Activated T-helper 9 cell treated with anti-CD3 and anti-CD28 coated beads, Interleukin-2, amount 50 U/mL, for 16 hours (primary cell): Measurements from ENCODE around the gene GTF2IRD1.
"Not testable (repeated sequence)": the region's sequence is repeated elsewhere in the genome, so short reads cannot be mapped to it uniquely, and the experiment has no call there.

Experiments
- DNase-seq: peaks from one replicate; pipeline ENCODE4 v3.0.0-alpha.2; 2020; ENCODE audit warnings: low read depth

GTF2IRD1 gene

GRCh38 chr7:74563639-74564038 lies 109.9 kb downstream of the GTF2IRD1 start:
- DNase-seq: not testable (repeated sequence)

- DNase-seq: no peak
These were observed 113.6 kb downstream of the GTF2IRD1 start for GRCh38 chr7:74567318-74567668.

DNA sequence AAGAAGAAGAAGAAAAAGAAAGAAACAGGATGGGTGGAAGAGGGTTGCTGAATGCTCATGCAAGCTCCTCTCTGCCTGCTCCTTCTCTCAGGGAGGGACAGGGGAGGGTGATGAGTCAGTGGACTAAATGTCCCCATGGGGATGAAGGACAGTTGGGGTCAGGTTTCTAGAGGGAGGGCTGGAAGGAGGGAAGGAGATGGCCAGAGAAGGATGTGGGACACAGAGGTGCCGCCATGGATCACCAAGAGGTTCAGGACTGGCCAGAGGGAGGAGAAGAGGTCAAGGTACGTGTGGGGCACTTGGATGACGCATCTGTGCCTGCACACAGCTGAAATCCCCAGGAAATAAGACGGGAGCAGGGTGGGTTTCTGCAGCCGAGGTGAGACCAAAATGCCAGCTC lies 115.0 kb downstream of the GTF2IRD1 start:
- DNase-seq: no peak

- peak; percentile 6 for DNase-seq
These were observed 115.9 kb downstream of the GTF2IRD1 start for GRCh38 chr7:74569501-74570075.

DNA sequence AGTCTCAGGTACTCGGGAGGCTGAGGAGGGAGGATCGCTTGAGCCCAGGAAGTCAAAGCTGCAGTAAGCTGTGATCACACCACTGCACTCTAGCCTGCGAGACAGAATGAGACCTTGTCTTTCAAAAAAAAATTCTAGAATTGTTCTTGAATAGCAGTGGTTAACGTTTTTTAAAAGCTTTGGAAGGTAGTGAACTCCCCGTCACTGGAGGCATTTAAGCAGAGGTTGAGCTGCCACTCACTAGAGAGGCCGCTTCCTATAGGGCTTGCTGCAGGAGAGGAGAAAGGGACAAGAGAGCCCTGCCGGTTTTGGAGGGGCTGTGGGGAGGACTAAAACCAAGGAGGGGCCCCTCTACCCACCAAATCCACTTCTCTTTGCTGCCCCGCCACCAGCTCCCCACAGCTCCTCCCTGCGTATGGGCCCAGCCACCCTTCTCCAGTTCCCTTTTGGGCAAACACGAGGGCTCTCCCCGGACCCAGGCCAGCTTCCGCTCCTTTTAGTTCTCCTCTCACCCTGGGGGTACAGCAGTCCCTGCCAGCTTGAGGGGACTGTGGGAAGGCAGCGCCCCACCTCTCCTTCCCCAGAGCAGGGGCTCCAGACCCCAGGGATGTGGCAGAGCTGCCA lies 116.9 kb downstream of the GTF2IRD1 start:
- no peak for DNase-seq

DNA sequence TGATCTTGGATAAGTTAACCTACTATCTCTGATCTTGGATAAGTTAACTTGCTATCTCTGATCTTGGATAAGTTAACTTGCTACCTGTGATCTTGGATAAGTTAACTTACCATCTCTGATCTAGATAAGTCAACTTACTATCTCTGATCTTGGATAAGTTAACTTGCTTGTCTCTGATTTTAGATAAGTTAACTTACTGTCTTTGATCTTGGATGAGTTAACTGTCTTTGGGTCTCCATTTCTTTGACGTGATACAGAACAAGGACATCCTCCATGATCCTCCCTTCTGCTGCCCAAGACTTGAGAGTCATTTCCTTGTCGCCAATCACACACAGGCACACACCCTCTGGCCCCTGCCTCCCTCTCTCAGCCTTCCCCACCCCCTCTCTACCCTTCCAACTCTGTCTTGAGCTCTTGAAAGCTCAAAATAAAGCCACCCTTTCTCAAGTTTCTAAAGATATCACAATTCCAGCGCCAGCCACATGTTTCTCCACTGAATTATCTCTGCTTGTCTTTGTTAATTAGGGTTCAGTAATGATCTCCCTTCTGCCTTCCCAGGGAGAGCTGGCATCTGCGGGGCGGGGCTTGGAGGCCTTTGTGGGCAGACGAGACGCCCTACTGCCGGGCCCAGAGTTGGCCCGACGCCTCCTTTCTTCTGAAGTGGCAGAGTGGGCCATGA lies 118.7 kb downstream of the GTF2IRD1 start:
- DNase-seq: no peak

DNA sequence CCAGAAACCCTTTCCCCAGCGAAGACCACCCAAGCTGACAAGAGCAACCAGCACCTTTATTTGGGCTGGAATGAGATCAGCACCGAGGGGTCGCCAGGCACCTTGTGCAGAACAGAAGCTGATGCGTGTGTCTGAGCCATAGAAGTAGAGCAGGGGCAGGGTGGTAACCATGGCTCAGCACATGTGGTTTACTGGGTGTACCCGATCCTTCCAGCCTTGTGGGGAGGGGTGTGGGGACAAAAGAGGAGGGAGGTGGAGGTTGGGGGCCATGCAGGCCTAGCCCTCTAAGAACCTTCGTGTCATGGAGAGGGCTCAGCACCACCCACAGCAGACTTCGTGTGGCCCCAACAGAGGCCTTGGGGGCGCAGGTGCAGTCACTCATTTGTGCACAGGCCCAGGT lies 119.8 kb downstream of the GTF2IRD1 start:
- DNase-seq: no peak

DNA sequence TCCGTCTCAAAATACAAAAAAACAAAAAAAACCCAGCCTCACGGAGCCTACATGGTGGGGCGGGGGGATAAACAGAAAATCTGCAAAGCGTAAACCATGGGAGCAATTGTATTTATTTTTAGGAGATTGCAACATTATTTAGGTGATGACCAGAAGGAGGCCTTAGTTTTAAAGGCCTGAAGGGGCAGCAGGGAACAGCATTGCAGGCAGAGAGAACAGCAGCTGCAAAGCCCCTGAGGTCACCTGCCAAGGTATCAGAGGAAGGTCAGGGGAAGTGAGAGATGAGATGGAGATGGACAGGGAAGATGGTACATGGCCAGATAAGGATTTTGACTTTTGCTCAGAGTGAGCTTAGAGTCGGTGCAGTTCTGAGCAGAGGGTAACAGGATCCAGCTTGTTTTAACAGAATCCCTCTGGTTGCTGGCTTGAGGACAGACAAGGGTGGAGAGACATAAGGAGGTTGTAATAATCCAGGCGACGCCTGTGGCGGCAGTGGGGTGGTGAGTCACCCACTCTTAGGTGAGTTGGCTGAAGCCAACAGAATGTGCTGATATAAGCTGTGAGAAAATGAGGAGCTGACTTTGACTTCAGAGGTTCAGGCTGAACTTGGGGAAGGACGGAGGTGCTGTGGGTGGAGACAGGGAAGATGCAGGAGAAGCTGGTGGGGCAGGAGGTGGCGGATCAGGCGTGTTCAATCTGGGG lies 121.5 kb downstream of the GTF2IRD1 start:
- DNase-seq: no peak

DNA sequence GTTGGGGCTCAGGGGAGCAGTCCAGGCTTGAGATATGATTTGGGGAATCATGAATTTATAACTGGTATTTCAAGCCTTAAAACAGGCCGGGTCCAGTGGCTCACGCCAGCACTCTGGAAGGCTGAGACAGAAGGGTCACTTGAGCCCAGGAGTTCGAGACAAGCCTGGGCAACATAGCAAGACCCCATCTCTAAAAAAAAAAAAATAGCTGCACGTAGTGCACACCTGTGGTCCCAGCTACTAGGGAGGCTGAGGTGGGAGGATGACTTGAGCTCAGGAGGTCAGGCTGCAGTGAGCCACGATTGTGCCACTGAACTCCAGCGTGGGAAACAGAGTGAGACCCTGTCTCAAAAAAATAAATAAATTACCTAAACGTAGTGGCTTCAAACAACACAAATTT lies 122.1 kb downstream of the GTF2IRD1 start:
- no peak for DNase-seq

DNA sequence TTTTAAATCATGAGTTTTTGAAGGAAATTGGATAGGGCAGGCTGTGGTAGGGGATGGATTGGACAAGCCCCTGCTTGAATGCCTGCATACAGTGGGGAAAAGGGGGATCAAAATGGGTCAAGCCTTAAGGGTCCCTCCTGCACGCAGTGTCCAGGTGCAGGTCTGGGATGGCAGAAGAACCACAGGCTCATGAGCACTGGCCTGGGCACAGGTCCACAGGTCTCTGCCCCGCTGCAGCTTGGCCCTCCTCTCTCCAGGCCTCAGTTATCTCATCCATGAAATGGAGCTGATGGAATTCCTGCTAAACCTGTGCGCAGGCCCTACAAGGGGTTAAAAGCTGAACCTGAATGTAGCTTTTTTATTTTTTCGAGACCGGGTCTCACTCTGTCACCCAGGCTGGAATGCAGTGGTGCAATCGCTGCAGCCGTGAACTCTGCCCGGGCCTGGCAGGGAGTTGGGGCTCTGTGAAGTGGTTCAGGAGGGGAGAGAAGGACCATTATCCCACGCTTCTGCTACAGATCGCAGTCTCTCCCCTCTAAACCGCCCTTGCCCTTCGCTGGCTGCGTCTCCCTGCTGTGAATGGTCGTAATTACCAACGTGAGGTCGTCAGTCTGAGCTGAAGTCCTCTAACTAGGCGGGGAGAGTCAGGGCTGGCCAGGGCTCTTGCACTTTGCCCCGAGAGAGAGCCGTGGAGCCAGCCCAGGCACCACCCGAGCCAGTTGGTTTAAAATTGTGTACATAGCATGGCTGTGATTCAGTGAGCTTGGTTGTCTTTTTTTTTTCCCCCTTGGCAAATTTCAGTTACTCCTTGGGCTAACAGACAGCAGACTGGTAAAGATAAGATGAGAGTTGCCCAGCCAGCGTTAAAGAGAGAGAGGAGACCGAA lies 126.3 kb downstream of the GTF2IRD1 start:
- DNase-seq: no peak

- DNase-seq: no peak
These were observed 128.3 kb downstream of the GTF2IRD1 start for GRCh38 chr7:74581916-74582440.

DNA sequence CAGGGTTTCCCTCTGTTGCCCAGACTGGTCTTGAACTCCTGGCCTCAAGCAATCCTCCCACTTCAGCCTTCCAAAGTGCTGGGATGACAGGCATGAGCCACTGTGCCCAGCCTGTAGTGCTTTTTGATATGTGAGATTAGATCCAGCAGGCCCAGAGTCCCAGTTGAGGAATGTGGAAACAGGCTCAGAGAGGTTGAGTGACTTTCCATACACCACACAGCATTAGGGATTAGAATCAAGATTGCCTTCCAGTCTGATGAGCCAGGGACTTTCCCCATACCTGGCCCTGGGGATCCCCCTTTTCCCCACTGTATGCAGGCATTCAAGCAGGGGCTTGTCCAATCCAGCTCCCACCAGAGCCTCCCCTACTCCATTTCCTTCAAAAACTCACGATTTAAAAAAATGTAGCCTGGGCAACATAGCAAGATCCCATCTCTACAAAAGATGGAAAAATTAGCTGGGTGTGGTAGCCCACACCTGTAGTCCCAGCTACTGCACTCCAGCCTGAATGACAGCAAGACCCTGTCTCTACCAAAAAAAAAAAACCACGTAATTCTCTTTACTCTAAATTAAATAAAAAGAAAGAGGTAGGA lies 128.8 kb downstream of the GTF2IRD1 start:
- no peak for DNase-seq

GRCh38 chr7:74583630-74584029 lies 129.9 kb downstream of the GTF2IRD1 start:
- no peak for DNase-seq

GRCh38 chr7:74584160-74584954 lies 130.7 kb downstream of the GTF2IRD1 start:
- DNase-seq: no peak

DNA sequence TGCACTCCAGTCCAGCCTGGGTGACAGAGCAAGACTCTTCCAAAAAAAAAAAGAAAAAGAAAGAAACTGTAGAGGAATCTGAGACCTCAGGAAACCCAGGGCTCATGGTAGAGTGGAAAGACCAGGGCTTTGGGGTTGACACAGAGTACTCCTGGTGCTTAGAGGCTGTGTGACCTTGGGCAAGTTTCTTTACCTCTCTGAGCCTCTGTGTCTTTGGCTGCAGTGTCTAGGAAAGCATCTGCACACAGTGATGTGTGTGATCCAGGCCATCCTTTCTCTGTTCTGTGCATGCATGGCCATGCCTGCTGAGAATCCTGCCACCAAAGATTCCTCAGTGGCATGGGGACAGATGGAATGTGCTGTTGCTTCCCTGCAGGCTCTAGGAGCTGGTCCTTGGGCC lies 132.1 kb downstream of the GTF2IRD1 start:
- no peak for DNase-seq

- DNase-seq: no peak
These were observed 132.8 kb downstream of the GTF2IRD1 start for GRCh38 chr7:74586258-74587175.

- no peak for DNase-seq
These were observed 133.9 kb downstream of the GTF2IRD1 start for GRCh38 chr7:74587435-74588126.

DNA sequence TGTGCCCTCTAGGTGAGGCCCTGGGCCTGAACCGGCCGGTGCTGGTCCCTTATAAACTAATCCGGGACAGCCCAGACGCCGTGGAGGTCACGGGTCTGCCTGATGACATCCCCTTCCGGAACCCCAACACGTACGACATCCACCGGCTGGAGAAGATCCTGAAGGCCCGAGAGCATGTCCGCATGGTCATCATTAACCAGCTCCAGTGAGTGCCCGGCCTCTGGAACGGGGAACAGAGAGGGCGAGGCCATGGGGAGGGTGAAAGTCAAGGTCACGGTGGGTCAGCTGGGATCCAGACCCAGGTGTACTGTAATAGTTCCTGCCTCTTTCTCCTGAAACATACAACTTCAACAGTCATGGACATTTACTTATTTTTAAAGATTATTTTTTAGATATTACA lies 137.1 kb downstream of the GTF2IRD1 start:
- no peak for DNase-seq

DNA sequence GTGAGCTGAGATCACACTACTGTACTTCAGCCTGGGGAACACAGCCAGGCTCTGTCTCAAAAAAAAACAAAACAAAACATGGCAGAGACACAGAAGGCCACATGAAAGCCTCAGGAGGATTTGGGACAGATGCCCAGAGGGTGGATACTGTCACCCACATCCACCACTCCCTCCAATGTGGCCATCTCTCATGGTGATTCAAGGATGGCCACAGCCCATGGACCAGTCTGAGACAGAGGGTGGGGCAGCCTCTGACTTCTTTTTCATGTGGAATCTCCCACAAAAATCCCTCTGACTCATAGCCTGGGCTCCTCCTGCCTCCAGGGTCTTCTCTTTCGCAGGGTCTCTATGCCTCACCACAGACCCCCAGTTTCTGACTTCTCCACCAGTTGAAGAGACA lies 144.9 kb downstream of the GTF2IRD1 start:
- no peak for DNase-seq
